Upper lobe of left lung (tissue), 6 donors: ENCODE data around the gene ATP13A1. TPM values are rescaled to one million over a fixed set of nuclear protein-coding genes. Genes with fewer than 3 reads are reported as not detected.
A peak's percentile ranks its signal among the peaks of the same experiment; 100 is the strongest.
"Not testable (repeated sequence)": the region's sequence is repeated elsewhere in the genome, so short reads cannot be mapped to it uniquely, and the experiment has no call there.

ENCODE experiments used
- ATAC-seq, 2 donors: fragments of 200-7000 bp; cut with Tn5 transposase; one replicate each; pipeline ENCODE4 v1.9.1; 2022; ENCODE audit warnings: mild to moderate bottlenecking in 2 of 2, moderate library complexity in 2 of 2; ENCODE audit not compliant: low FRiP score in 2 of 2
- DNase-seq, 2 donors: peaks; one replicate each; pipeline ENCODE4 v3.0.0-alpha.2; 2019 to 2020
- H3K27ac ChIP-seq, 4 donors: fragments of 200-600 bp; sonication (generic); one replicate each; pipeline ENCODE4 v1.5.1; 2016 to 2019
- H3K27me3 ChIP-seq, 4 donors: fragments of 200-600 bp; sonication (generic); one replicate each; pipeline ENCODE4 v1.5.1; 2017 to 2019
- H3K36me3 ChIP-seq, 4 donors: fragments of 200-600 bp; sonication (generic); one replicate each; pipeline ENCODE4 v1.5.1; 2016 to 2019
- H3K4me1 ChIP-seq, 4 donors: fragments of 200-600 bp; sonication (generic); one replicate each; pipeline ENCODE4 v1.5.1; 2018 to 2019
- H3K4me3 ChIP-seq, 4 donors: fragments of 200-600 bp; sonication (generic); one replicate each; pipeline ENCODE4 v1.5.1; 2017 to 2019; ENCODE audit warnings: mild to moderate bottlenecking in 2 of 4, moderate library complexity in 1 of 4
- H3K9me3 ChIP-seq, 4 donors: fragments of 200-600 bp; sonication (generic); one replicate each; pipeline ENCODE4 v1.5.1; 2018 to 2019
- CTCF ChIP-seq, 6 experiments: fragments of 450-650 bp in 4 of 6; fragments of 200-600 bp in 2 of 6; sonication (generic) in 2 of 6; IDR thresholded peaks; one replicate each; pipeline ENCODE4 v1.5.1; 2016 to 2019; ENCODE audit warnings: antibody characterized with exemption in 6 of 6
- EP300 ChIP-seq, 4 donors: sonication (generic); formaldehyde crosslinking; IDR thresholded peaks; one replicate each; pipeline ENCODE4 v1.5.1; 2017; ENCODE audit warnings: antibody characterized with exemption in 4 of 4, control low read depth in 2 of 4
- POLR2A ChIP-seq, 4 donors: fragments of 450-650 bp; IDR thresholded peaks; one replicate each; pipeline ENCODE4 v1.5.1; 2016 to 2017; ENCODE audit warnings: antibody characterized with exemption in 4 of 4, mild to moderate bottlenecking in 2 of 4
- POLR2AphosphoS5 ChIP-seq, 2 donors: sonication (generic); formaldehyde crosslinking; IDR thresholded peaks; one replicate each; pipeline ENCODE4 v1.5.1; 2017; ENCODE audit warnings: antibody characterized with exemption in 2 of 2
- WGBS, 2 donors: methylation state at CpG; one replicate each; pipeline ENCODE4 v1.1.5; 2017 to 2018; 5-methylcytosine and 5-hydroxymethylcytosine counted together
- total RNA-seq, 6 donors: library from RNA; depleted of rRNA in 4 of 6; stranded (reverse); fragments of >200 nt in 4 of 6; gene quantifications; one replicate each; pipeline versions ENCODE4 v1.1.0 to v1.2.1, GENCODE V29; 2016 to 2021
- donor health status: DM: no; HTN: no; CAD: no; lungs with moderate emphysema.
- donor health status: DM: no; HTN: yes; CAD: no; lungs with severe emphysema.

ATP13A1 gene
- total RNA-seq, 6 donors from 2014 or later, result 58.6 to 256 (median 97.4) TPM

GRCh38 chr19:19674315-19674714 lies 10.8 kb upstream of the ATP13A1 start:
- no peak for ATAC-seq
- DNase-seq, result no peak
- Histone ChIP-seq H3K4me1 (peaks cover 7 to 12% (median 10%) of the 10 kb centered on the region in 4 donors), H3K4me3 (no peak overlapping the region), H3K27me3 (no peaks in the 10 kb centered on the region), H3K27ac (no peak overlapping the region), H3K9me3 (peaks cover 5 to 44% (median 18%) of the 10 kb centered on the region in 4 donors), H3K36me3 (peaks cover 17 to 62% (median 29%) of the 10 kb centered on the region in 4 donors)
- WGBS, 2 donors, result 98 to 99% methylated on average over 6 of the region's 6 CpGs
- TF ChIP-seq CTCF (IDR thresholded peaks at IDR 0.05) (no peak), EP300 (IDR thresholded peaks at IDR 0.05) (no peak), POLR2A (IDR thresholded peaks at IDR 0.05) (no peak), POLR2AphosphoS5 (IDR thresholded peaks at IDR 0.05) (no peak)

GRCh38 chr19:19672816-19673215 lies 9.3 kb upstream of the ATP13A1 start:
- TF ChIP-seq CTCF (IDR thresholded peaks at IDR 0.05) (no peak), POLR2A (IDR thresholded peaks at IDR 0.05) (no peak), POLR2AphosphoS5 (IDR thresholded peaks at IDR 0.05) (no peak), EP300 (IDR thresholded peaks at IDR 0.05) (no peak)
- ATAC-seq (no peak), DNase-seq (no peak)
- no peaks in the 10 kb centered on the region for H3K27me3 ChIP-seq
- H3K27ac ChIP-seq, result no peak overlapping the region
- peaks cover 7 to 47% (median 14%) of the 10 kb centered on the region in 4 donors for H3K36me3 ChIP-seq
- no peak overlapping the region for H3K4me3 ChIP-seq
- peaks cover 12 to 19% (median 14%) of the 10 kb centered on the region in 4 donors for H3K4me1 ChIP-seq
- 90 to 94% methylated on average over 3 of the region's 3 CpGs for WGBS, 2 donors
- peaks cover 0 to 29% (median 7%) of the 10 kb centered on the region in 4 donors for H3K9me3 ChIP-seq

- H3K9me3 ChIP-seq, result peaks cover 0 to 9% (median 2%) of the 10 kb centered on the region in 4 donors
- peaks cover 12 to 23% (median 15%) of the 10 kb centered on the region in 4 donors for H3K4me1 ChIP-seq
- no peak for TF ChIP-seq POLR2AphosphoS5 (IDR thresholded peaks at IDR 0.05)
- TF ChIP-seq CTCF (IDR thresholded peaks at IDR 0.05), result no peak
- TF ChIP-seq POLR2A (IDR thresholded peaks at IDR 0.05), result no peak
- TF ChIP-seq EP300 (IDR thresholded peaks at IDR 0.05), result no peak
- peak overlapping the region in 3 of 4 donors; percentile 85 to 95 (median 95) for H3K4me3 ChIP-seq
- no peak for DNase-seq
- ATAC-seq, result no peak
- peak overlapping the region in 1 of 4 donors; percentile 95 for H3K27ac ChIP-seq
- H3K36me3 ChIP-seq, result peaks cover 5 to 21% (median 10%) of the 10 kb centered on the region in 4 donors
- WGBS, 2 donors, result 79 to 81% methylated on average over 9 to 10 of the region's 10 CpGs
- H3K27me3 ChIP-seq, result no peaks in the 10 kb centered on the region
These were observed 6.6 kb upstream of the ATP13A1 start for GRCh38 chr19:19670070-19670551.

GRCh38 chr19:19668230-19669012 lies 4.9 kb upstream of the ATP13A1 start, which contains the start of gene ZNF101:
ZNF101 (plus strand) TSS chr19:19668839; CDS start chr19:19668964, 125 bp downstream.
- ATAC-seq, result peak; percentile 92
- DNase-seq, result peak; percentile 95 to 97
- H3K36me3 ChIP-seq, result peaks cover 0 to 9% (median 3%) of the 10 kb centered on the region in 4 donors
- H3K4me3 ChIP-seq, result peak within 1 kb of the TSS; percentile 71 to 95 (median 90)
- WGBS, 2 donors, result 7% methylated on average over 13 to 24 of the region's 36 CpGs
- H3K4me1 ChIP-seq, result peaks cover 12 to 28% (median 17%) of the 10 kb centered on the region in 4 donors
- TF ChIP-seq CTCF (IDR thresholded peaks at IDR 0.05) (no peak), POLR2A (IDR thresholded peaks at IDR 0.05) (peak in 2 of 4 donors; percentile 41 to 69), EP300 (IDR thresholded peaks at IDR 0.05) (no peak), POLR2AphosphoS5 (IDR thresholded peaks at IDR 0.05) (peak; percentile 23 to 63)
- H3K9me3 ChIP-seq, result no peaks in the 10 kb centered on the region
- H3K27me3 ChIP-seq, result no peaks in the 10 kb centered on the region
- peak within 1 kb of the TSS; percentile 89 to 95 (median 93) for H3K27ac ChIP-seq

- not testable (repeated sequence) for DNase-seq, H3K4me3 ChIP-seq, H3K27me3 ChIP-seq, H3K9me3 ChIP-seq, ATAC-seq, H3K36me3 ChIP-seq, H3K27ac ChIP-seq
- 95 to 98% methylated on average over 22 of the region's 22 CpGs for WGBS, 2 donors
- H3K4me1 ChIP-seq, result peaks cover 29 to 51% (median 36%) of the 10 kb centered on the region in 4 donors
These were observed 2.0 kb upstream of the ATP13A1 start for GRCh38 chr19:19665420-19665948.
